Transverse colon (tissue), 4 donors: ENCODE results near the gene POLD2.

ENCODE experiments used
- CTCF ChIP-seq, 5 experiments: fragments of 200-600 bp in 3 of 5; fragments of 450-650 bp in 2 of 5; sonication (generic) in 3 of 5; IDR thresholded peaks; 1 replicate in 2 of 5; 2 replicates in 3 of 5; pipeline ENCODE4 v1.5.1; 2016 to 2017; ENCODE audit warnings: antibody characterized with exemption in 5 of 5, inconsistent platforms in 3 of 5, mild to moderate bottlenecking in 2 of 5, moderate library complexity in 1 of 5
- POLR2A ChIP-seq: fragments of 450-650 bp; IDR thresholded peaks from one replicate; pipeline ENCODE4 v1.6.1; 2016; ENCODE audit warnings: antibody characterized with exemption, mild to moderate bottlenecking, moderate library complexity
- POLR2AphosphoS5 ChIP-seq, 3 donors: sonication (generic); formaldehyde crosslinking; IDR thresholded peaks; one replicate each; pipeline ENCODE4 v1.6.1; 2016; ENCODE audit warnings: antibody characterized with exemption in 3 of 3

GRCh38 chr7:44066494-44067063 is 56.8 kb downstream of the POLD2 start:
- no peak for TF ChIP-seq POLR2A
- TF ChIP-seq CTCF (IDR thresholded peaks at IDR 0.05), result no peak
- peak in 2 of 3 donors; percentile 2 to 3 for TF ChIP-seq POLR2AphosphoS5 (IDR thresholded peaks at IDR 0.05)
